ENCODE results near the gene SRSF10.
"Not testable (repeated sequence)": the region's sequence is repeated elsewhere in the genome, so short reads cannot be mapped to it uniquely, and the experiment has no call there.

SRSF10 gene

DNA sequence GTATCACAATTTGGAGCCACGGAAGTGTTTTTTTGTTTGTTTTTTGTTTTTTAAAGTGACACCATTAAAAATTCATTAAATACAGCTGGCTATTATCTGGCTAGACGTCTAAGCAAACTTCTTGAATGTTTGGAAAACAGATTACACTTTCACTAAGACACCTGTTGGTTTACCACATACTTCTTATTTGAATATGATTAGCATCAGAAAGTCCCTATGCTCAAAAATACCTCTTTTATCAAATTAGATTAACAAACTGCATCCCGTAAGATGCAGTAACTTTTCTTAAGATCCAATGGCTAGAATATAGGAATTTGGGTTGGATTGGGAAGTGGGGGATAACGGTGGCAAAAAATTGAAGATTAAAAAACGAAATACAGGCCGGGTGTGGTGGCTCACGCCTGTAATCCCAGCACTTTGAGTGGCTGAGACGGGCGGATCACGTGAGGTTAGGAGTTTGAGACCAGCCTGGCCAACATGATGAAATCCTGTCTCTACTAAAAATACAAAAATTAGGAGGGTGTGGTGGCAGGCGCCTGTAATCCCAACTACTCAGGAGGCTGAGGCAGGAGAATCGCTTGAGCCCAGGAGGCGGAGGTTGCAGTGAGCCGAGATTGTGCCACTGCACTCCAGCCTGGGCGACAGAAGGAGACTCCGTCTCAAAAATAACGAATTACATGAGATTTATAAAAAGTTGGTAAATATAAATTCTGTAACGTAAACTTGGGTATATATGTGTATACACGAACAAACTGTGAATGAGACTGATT lies 21.9 kb downstream of the SRSF10 start:
- DNase-seq, result not testable (repeated sequence)

- DNase-seq, result no peak
These were observed 23.0 kb downstream of the SRSF10 start for GRCh38 chr1:23957096-23957495.

GRCh38 chr1:23953020-23953419 lies 27.1 kb downstream of the SRSF10 start:
- no peak for DNase-seq

DNA sequence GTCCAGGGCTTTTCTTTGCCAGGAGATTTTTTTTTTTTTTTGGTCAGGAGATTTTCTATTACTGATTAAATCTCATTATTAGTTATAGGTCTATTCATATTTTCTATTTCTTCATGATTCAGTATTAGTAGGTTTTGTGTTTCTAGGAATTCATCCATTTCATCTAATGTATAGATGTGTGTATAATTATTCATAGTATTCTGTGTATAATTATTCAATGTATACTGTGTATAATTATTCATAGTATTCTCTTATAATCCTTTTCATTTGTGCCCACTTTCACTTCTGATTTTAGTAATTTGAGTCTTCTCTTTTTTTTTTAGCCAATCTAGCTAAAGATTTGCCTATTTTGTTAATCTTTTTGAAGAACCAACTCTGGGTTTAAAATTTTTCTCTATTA lies 32.8 kb downstream of the SRSF10 start:
- no peak for DNase-seq

- no peak for DNase-seq
These were observed 43.5 kb downstream of the SRSF10 start for GRCh38 chr1:23936481-23937176.

DNA sequence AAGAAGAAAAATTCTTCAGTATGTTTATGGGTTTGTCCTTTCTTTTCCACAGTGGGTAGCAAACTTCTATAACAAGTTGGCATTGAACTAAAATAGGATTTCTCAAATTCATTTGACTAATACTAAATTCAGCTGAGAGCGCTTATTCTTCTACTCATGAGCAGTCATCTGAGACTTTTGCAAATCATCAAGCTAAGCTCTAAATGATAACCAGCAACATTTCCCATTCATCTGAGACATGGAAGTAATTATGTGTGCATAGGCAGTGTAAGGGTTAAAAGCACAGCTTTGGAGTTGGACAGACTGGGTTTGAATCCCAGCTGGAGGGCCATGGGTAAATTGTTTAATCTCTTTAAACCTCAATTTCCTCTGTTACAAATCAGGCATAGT lies 48.6 kb downstream of the SRSF10 start:
- DNase-seq, result no peak

- no peak for DNase-seq
These were observed 49.2 kb downstream of the SRSF10 start for GRCh38 chr1:23930861-23931490.

GRCh38 chr1:23930270-23930669 lies 49.9 kb downstream of the SRSF10 start:
- no peak for DNase-seq

DNA sequence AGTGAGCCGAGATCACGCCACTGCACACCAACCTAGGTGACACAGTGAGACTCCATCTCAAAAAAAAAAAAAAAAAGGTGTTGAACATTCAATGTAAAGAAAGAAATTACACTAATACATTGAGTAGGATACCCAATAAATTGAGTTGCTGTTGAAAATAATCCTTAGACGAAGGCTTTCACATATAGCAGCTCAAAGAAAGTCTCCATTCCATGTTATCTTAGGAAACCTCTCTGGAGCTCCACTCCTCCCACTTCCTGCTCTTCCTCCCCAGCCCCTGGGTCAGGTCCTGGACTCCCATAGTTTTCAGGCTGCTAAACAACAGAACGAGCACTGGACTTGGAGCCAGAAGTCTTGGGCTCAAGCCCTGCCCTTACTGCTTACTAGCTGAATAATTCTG lies 51.3 kb downstream of the SRSF10 start:
- DNase-seq, result no peak

- no peak for DNase-seq
These were observed 53.0 kb downstream of the SRSF10 start for GRCh38 chr1:23927097-23927496.

DNA sequence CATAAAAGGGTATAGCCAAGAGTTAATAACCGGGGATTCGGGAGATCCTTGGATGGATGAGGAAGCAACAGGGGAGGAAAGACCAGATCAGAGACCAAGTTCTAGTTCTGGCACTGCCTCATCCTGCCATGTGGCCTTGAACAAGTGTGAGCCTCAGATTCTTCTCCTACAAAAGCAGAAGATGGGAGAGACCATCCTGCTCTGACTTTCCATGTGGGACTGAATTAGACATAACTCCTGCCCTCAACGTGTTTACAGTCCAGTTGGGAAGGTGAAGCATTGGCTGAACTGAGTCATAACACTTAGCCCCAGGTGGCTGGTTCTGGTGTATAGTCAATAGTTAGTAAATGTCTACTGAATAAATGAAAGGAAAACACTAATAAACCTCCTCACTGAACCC lies 54.8 kb downstream of the SRSF10 start:
- no peak for DNase-seq

DNA sequence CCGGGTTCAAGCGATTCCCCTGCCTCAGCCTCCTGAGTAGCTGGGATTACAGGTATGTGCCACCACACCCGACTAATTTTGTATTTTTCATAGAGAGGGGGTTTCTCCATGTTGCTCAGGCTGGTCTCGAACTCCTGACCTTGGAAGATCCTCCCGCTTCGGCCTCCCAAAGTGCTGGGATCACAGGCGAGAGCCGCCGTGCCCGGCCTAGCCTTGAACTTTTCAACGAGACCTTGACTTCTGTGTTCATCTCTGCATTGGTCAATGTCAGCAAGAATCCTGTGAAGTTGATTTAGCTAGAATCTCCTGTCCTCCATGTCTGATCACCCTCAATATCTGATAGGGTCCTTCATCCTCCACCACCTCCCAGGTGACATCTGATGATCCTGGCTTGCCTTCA lies 55.5 kb downstream of the SRSF10 start:
- DNase-seq, result no peak

DNA sequence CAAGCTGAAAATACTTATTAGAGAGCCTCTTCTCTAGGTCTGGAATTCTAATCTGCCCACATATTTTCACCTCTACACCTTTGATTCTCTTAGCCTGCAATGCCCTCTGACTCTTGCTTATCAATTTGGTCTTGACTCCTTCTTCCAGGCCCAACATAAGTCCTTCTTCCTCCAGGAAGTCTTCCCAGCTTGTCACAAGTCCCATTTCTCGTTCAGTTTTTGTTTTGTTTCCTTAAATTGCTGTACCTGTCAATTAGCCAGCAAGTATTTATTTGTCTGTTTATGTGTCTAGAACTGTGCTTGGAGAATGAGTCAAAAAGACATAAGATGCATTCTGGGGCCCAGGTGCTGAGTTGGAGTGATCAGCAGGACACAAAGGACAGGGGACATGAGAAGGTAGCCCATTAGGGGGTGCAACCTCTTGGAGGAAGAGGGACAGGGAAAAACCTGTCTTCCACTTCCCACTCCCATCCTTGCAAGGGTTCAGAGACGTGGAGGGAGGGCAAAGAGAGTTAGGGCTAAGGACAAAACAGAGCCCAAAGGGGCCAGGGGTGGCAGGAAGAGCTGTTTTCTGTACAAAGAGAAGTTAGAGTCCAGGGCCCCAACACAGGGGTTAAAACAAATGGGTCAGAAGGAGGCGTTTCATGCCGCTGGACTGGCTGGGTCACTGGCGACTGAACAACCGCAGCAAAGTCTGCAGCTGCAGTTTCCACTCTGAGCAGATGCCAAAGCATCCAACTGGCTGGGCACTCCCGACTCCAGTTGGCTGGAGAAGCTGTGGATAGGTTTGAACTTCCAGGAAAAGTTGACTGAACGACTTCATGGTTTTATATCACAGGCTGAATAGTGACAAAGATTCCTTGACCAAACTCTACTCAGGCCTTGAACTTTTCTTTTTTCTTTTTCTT lies 56.3 kb downstream of the SRSF10 start:
- DNase-seq, result no peak

GRCh38 chr1:23922321-23922943 lies 57.7 kb downstream of the SRSF10 start:
- no peak for DNase-seq

DNA sequence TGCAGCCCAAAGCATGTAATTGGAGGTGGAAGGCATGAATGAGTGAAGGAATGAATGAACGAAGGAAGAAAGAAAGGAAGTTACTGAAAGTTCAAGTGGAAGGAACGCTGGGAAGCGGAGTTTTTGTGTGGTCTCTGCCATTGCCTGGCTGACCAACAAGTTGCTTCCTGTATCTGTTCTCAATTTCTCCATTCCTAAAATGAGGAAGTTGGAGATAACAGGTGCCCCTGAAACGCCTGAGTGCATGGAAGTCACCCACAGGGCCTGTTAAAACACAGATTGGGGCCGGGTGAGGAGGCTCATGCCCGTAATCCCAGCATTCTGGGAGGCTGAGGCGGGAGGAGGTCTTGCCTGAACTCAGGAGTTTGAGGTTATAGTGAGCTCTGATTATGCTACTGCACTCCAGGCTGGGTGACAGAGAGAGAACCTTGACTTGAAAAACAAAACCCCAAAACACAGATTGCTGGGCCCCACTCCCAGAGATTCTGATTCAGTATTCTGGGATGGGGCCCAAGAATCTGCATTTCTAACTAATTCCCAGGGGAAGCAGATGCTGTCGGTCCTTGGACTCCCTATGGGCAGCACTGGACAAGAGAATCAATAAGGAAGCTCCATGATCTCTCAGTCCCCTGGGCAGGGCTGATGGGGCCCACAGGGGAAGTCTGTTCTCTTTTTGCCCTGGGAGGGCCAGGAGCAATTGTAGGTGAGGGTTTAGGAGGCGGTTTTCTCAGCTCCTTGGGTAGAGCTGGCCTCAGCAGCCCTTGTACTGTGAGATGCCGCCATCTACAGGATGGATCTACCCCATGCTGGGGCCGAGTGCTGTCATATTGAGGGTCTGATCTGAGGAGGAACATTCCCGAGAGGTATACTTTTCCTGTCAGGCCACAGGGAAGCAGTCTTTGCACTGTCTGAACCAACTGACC lies 63.7 kb downstream of the SRSF10 start:
- peak; percentile 41 for DNase-seq

- DNase-seq, result no peak
These were observed 64.7 kb downstream of the SRSF10 start for GRCh38 chr1:23915466-23915865.

DNA sequence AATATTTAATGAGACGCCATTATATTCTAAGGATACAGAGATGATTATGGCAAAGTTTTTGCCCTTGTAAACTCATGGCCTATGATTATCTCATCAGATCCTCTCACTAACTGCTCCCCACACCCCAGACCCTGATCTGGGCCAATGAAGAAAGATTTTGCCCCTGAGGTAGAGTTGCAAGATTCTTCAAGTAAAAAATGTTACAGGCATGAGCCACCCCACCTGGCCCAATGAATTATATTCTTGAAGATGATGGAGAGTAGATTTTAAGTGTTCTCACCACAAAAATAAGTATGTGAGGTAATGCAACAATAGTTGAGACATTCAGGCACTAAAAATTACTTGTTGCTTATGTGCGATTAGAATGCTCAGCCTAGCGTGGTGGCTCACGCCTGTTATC lies 65.2 kb downstream of the SRSF10 start:
- DNase-seq, result no peak
